Hematopoietic multipotent progenitor cell treated with erythropoietin and hydrocortisone succinate and interleukin-3 and kit ligand, for 4 days (in vitro differentiated cells): Measurements from ENCODE around the gene NTN1.
A peak's percentile ranks its signal among the peaks of the same experiment; 100 is the strongest.
"Not testable (repeated sequence)": the region's sequence is repeated elsewhere in the genome, so short reads cannot be mapped to it uniquely, and the experiment has no call there.

Experiments
- DNase-seq: peaks from one replicate; pipeline ENCODE4 v3.0.0-alpha.2; 2015

Gene NTN1

DNA sequence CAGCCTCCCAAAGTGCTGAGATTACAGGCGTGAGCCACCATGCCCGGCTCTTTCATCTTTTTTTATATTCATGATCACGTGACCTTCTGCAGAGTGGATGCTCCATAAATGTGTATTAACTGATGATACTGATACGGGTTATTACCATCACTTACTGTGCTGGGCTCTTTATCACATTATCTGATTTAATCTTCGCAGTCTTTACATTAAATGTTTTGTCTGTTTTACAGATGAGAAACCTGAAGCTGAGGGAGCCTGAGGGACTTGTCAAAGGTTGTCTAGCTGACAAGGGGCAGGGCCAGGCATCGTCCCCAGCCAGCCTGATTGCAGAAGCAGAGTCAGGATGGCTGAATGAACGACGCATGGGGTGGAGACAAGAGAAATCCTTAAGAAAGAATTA is 104.4 kb downstream of the NTN1 start:
- no peak for DNase-seq

DNA sequence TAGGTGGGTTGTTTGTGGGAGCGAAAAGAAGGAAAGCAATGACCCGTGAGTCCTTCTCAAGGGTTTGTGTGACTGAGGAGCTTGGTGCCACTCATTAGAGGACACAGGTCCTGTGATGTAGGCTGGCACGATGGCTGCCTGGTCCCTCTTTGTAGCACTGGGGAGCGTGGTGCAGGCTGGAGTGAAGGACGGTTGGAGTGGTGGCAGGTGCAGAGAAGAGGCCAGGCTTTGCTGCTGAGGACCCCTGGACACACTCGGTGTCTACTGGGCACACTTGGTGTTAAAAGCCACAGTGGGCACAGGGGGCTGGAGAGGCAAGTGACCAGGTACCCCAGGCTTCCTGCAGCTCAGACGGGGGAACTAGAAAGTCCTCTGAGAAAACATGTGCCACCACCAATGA is 106.0 kb downstream of the NTN1 start:
- DNase-seq: no peak

DNA sequence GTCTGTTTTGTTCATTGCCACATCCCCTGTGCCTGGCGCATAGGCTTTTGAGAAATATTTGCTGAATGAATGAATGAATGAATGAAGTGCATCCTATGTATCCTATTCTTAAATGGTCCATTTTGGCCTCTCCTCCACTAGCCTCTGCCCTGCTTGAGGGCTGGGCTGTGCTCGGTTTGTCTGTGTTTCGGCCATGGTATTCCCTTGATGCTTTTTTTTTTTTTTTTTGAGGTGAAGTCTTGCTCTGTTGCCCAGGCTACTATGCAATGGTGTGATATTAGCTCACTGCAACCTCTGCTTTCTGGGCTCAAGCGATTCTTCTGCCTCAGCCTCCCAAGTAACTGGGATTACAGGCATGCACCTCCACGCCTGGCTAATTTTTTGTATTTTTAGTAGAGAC is 110.1 kb downstream of the NTN1 start:
- DNase-seq: no peak

DNA sequence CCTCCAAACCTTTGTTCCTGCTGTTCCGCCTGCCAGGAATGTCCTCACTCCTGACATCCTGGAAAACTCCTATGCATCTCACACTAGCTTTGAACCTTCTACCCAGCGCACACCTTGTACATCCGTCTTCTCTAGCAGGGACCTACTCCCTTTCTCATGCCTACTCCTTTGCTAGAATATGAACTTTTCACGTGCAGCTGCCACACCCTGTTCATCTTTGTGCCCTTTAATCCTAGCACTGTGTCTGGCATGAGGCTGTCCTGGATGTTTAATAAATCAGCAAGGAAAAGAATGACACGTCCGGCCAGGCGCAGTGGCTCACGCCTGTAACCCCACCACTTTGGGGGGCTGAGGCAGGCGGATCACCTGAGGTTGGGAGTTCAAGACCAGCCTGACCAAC is 111.0 kb downstream of the NTN1 start:
- DNase-seq: no peak

DNA sequence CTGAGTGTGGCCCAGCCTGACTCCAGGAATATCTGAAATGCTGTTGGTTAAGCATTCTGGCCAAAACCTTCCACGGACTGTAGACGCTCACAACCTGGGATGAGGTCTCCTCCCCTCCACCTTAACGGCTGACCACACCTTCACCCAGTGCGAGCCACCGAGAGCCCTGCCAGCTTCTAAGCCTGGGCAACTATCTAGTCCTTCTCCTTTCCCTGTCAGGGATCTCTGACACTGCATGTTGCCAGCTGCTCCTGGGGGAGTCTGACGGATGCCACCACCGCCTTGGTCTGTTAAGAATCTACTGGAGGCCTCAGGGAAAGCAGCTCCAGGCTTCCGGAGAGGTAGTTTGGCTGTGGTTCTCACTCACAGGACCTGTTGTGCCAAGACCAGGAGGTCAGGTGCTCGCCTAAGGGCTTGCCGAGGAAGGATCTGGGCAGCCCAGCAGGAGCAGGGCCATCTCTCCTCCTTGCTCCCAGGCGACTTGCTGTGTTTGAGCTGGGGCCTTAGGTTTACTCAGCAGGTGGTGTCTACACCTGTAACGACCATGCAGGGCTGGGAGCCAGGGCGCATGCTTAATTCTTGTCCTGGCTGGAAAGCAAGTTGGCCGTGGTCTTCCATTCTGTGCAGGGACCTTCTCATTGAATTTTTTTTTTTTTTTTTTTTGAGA is 111.8 kb downstream of the NTN1 start:
- DNase-seq: no peak

DNA sequence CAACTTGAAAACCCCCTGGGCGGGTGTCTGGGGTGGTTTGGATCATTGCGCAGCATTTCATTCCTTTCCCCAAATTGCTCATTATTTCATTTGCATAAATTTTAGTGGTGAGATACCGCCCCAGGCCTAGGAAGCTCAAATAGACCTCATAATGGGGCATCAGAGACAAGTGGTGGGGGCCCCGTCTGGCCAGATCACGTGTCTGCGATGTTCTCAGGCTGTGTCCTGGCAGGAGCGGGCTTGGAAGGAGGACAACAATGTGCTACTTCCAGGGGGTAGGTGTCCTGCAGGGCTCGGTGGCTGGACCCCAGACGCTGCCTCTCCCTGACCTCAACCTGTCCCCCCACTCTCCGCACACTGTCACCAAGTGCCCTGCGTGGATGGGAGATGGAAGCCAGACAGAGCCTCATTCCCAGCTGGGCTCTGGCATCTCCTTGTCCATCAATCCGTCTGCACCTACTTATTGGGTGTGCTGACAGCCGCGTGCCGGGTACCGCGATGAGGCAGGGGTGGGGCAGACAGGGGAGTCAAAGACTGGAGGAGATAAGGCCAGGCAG is 116.9 kb downstream of the NTN1 start:
- peak; percentile 12 for DNase-seq

DNA sequence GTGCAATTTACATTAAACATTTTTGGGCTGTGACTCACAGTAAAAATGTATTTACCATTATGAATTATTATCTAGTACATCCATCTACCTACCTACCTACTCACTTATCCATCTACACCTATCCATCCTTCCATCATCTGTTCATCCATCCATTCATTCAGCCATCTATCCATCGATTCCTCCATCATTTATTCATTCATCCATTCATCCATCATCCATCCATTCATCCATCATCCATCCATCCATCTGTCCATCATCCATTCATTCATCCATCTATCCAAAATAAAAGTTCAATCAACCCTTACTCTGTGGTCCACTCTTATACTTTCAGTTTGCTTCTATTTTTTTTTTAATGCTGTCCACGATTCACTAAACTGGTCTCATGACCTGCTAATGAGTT is 118.4 kb downstream of the NTN1 start:
- DNase-seq: no peak

DNA sequence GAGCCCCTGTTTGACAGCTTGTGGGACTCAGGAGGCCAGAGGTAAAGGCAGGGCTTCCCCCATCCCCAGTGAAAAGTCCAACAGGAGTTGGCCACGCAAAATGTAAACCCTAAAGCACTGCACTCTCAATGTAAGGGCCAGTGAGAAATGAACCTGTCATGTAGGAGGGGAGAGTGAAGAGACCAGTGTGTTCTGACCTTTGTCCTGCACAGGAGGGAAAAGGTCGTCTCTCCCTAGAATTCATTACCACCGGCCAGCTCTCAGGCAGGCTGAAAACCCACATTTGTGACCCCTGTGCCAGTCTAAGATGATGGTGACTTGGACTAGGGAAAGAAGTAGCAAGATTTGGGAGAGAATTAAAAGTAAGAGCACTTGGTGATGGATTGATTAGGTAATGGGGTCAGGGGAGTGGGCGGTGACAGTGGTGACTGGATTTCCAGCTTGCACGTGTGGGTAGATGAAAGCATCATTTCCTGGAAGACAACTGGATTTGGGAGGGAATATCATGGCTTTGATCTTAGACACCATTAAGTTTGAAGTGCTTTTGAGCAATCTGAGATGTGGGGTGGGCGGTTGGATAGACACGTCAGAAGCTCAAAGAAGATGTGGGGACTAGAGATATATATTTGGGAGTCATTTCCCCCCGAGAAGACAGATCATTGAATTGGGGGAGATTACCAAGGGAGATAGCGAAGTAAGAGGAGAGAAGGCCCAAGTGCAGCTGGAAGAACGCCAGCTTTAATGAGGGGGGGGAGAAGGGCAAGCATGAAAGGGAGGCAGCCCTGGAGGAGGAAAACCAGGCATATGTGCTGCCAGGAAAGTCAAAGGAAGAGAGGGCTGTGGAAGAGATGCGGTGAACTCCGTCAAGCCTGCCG is 119.5 kb downstream of the NTN1 start:
- no peak for DNase-seq

DNA sequence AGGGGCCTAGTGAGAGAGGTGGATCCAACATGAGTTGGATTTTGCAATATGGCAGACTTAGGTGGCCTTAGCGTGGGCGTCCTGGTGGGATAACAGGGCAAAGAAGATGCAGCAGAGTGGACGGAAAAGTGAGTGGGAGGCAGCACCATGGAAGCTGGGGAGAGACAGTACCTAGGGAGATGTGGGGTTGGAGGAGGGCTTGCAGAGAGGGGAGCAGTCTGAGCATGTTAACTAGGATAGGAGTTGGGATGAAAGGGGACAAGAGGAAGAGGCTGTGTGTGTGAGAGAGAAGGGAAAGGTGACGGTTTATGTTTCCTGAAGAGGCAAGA is 120.1 kb downstream of the NTN1 start:
- no peak for DNase-seq

DNA sequence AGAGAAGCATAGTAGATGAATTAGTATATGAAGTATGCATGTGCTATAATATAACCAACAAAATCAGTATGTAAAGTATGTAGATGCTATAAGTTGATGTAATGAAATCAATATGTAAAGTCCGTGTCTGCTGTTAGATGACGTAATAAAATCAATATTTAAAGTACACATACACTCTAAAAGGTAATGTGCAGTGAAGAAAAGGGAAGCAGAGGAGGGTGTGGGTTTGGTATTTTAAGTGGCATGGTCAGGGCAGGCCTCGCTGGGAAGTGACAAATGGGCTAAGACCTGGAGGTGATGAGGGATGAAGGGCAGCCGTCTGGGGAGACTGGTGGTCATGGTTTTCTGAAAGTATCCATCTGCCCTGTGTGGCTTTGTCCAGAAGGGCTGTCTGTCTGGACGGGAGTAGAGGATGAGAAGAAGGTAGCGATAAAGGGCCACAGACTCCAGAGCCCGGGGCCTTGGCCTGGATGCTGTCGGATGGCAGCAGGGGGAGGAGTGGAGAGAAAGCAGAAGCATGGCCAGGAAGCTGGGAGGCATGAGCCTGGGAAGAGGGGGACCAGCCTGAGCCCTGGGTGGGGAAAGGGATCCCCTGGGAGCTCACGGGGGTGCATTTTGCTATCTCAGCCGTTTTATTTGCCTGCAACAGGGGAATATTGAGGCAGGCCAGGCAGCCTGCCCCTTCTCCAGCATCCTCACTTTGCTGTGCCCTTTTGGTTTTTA is 121.6 kb downstream of the NTN1 start:
- DNase-seq: no peak

DNA sequence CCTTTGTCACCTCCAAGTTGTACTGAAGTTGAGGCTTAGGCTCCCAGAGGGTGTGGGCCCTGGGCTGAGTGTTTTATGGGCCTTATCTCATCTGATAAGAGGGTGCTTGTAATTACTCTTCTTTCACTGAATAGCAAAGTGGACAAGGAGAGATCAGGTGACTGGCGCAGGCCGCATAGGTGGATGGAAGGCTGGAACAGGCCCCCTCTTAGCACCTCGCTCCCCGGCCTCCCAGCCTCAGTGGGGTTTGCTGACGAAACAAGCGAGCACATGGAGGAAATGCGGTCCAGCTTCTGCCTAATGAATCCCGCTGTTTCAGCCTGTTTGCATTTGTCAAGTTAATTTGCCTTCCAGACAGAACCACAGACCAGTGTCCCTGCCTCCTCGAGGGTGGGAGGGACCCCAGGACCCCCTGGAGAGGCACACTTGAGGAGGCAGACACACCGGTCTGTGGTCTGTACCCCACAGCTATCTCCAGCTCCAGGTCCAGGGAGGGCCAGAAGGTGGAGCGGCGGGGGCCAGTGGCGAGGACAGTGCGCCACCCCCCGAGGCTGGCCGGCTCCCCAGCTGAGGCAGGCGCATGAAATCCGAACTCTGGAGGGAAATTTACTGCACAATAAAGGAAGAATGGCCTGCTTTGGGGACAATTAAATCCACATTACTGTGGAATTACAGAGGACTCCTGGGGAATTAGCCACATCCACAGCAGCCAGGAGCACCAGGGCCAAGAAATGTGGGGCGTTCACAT is 123.4 kb downstream of the NTN1 start:
- no peak for DNase-seq

DNA sequence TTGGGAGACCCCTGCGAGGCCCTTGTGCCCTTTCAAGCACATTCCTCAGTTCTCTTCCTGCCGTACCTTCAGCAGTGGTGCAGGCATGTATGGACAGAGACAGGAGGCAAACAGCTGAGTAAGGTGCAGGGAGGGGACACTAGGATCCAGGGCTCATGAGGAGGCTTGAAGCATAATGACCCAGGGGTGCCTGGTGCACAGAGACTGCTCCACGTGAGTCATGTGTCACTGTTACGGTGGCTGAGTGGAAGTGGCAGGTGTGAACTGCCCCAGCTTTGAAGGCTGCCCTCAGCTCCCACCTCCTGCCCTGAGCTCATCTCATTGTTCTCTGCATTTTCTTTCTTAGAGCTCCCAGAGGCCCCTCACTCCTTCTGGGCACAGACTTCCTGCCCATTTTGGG is 124.8 kb downstream of the NTN1 start:
- DNase-seq: no peak

DNA sequence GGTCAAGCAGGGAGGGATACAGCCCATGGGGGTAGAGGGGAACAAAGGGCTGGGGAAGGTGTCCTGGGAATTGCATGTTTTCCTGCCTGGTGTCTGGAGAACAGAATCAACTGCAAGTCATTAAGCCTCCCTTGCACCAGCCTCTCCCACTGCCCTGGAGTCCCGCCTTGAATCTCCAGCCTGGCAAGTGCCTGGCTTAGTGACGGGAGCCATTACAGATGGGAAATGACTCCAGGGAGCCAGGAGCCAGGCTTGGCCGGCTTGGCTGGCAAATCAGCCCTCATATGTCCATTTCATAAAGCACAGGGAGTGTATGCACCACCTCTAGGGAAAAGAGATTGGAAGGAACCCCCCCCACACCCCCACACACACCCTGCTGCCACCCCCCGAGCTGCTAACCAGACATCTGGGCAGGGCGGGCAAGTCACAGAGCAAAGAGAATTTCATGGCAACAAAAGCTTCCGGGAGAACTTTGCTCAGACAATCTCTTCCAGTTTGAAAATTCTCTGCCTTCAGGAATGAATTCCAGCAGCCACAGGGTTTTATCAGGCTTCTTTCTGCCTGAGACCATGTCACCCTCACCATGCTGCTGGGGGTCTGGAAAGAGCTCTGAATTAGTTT is 127.7 kb downstream of the NTN1 start:
- no peak for DNase-seq

DNA sequence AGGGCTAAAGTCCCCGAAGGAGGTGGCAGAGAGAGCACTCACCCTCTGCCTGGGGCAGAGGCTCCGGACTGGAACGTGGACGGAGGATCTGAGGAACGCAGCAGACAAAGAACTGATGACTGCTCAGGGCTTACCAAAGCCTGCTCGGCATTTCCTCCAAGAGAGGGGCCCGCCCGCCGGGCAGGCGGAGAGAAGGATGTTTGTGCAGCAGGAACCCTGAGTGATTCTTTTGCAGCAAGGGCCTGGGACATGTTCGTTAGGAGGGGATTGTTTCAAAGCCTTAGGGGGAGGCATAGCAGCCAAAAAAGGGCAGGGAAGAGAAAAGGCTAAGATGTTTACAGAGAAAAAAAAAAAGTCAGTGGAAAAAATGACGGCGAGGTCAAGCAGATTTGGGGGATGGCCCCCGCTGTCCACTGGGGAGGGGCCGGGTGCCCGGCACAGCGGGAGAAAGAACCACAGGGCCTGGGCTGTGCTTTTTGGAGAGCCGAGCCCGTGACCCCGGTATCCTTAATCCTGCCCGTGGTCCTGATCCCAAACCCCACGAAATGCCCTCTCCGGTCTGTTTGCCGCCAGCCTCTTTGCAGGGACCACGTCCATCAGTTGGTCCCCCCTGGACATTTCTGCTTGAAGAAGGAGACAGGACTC is 129.3 kb downstream of the NTN1 start:
- no peak for DNase-seq

DNA sequence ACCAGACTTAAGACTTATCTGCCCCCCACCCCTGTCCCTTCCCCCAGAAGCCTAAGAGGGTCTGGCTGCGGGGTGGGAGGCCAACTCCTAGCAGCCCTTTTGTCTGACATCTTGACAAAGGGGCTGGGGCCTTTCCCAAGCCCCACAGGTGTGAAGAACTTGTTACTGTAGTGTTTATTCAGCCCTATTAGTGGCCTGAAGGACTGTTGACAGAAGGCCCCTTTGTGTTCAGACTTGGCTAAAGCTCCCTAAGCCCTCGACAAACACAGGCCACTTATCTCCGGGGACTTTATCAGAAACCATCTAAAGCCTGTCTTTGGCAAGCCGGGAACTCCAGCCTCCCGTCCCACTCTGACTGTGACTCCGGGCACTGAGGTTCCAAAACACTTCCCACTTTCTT is 129.8 kb downstream of the NTN1 start:
- no peak for DNase-seq

DNA sequence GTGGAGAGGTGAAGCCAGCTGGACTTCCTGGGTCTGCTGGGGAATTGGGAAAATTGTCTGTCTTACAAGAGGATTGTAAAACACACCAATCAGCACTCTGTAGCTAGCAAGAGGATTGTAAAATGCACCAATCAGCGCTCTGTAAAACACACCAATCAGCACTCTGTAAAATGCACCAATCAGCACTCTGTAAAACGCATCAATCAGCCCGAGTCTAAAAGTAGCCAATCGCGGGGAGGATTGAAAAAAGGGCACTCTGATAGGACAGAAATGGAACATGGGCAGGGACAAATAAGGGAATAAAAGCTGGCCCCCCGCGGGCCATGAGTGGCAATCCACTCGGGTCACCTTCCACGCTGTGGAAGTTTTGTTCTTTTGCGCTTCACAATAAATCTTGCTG is 130.4 kb downstream of the NTN1 start:
- not testable (repeated sequence) for DNase-seq

DNA sequence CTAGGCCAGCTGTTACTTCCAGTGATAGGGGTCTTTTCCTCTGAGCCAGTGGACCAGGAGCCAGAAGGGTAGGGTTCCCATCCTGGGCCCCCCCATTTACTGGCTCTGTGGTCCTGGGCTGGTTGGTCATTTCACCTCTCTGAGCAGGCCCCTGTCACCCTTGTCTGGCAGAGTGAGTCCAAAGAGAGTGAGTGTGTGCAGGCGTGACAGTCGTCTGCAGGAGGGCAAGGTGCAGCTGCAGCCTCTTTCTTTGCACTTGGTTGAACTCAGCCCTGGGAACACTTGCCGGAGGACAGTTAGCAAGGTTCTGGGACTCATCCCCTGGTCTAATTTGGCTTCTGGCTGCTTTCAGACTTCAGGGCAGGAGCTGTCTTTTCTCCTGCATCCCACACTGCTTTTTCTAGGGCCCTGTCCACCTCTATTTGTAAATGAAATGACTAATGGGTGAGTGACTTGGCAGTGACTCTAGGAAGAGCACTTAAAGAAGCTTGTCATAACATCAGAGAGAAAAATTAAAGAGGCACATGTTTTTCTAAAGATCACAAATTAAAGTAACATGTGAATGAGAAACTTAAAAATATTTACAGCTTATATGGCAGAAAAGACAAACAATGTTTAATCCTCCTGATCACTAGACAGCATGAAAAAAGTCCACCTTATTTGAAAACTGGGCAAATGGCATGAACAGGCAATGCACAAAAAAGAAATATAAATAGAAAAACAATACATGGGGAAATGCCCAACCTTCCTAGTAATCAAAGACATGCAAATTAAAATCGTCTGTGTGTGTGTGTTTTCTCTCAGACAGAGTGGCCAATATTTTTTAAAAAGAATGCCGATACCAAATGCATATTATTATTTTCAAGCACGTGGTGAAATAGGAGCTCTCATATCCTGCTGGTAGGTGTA is 137.5 kb downstream of the NTN1 start:
- no peak for DNase-seq

DNA sequence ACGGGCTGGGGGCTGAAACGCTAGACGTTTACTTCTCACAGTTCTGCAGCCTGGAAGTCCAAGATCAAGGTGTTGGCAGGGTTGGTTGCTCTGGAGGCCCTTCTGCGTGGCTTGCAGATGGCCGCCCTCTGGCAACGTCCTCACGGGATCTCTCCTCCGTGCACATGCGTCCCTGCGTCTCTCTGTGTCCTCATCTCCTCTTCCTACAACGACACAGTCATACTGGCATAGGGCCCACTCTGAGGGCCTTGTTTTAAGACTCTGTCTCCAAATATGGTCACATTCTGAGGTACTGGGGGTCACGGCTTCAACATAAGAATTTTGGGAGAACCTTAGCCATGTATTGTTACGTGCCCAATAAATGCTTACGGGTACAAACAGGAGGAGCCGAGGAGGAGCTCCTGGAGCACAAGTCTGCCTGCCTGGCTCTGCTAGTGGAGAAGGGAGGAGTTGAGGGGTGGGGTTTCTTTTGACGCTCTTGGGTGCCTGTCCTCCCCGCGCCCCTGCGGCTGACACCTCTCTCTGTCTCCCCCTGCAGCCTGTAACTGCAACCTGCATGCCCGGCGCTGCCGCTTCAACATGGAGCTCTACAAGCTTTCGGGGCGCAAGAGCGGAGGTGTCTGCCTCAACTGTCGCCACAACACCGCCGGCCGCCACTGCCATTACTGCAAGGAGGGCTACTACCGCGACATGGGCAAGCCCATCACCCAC is 141.1 kb downstream of the NTN1 start:
- peak; percentile 42 for DNase-seq

DNA sequence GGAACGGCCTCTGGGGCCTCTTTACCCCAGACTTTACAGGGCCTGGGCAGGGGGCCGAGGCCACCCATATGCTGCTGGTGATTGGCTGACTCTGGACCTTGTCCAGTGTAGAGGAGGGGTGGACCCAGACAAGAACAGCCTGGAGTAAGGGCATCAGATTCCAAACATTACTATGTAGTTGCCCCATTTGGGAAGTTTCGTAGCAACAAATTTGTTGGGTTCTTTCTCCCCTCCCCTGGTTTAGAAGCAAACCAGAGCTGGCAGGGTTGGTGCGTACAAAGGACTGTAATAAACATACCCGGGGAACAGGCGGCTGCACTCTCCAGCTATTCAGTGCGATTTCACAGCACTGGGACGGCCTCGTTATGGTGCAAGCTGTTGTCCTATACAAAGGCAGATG is 145.5 kb downstream of the NTN1 start:
- no peak for DNase-seq

DNA sequence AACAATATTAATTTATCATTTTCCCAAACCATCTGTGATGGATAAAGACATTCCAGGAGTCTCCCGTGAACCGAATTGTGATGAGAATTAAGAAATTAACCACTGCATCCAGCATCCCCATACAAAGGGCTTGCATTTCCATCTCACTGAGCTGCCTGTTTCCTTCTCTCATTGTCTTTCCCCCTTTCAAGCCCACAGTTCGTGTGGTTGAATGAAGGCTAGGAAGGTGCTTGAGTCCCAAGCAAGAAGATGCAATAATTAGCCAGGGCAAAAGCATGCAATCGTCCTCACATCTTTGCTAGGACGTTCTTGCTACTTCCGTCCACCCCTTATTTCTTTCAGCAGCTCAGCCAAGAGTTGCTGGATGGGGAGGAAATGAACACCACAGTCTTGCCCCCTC is 146.1 kb downstream of the NTN1 start:
- DNase-seq: no peak
